Fibroblast of skin of right biceps (primary cell): ENCODE measurements around the gene EHMT1.
"Not testable (repeated sequence)": the region's sequence is repeated elsewhere in the genome, so short reads cannot be mapped to it uniquely, and the experiment has no call there.

Source experiments
- DNase-seq: peaks from one replicate; pipeline ENCODE4 v3.0.0-alpha.2; 2013

Gene EHMT1

DNA sequence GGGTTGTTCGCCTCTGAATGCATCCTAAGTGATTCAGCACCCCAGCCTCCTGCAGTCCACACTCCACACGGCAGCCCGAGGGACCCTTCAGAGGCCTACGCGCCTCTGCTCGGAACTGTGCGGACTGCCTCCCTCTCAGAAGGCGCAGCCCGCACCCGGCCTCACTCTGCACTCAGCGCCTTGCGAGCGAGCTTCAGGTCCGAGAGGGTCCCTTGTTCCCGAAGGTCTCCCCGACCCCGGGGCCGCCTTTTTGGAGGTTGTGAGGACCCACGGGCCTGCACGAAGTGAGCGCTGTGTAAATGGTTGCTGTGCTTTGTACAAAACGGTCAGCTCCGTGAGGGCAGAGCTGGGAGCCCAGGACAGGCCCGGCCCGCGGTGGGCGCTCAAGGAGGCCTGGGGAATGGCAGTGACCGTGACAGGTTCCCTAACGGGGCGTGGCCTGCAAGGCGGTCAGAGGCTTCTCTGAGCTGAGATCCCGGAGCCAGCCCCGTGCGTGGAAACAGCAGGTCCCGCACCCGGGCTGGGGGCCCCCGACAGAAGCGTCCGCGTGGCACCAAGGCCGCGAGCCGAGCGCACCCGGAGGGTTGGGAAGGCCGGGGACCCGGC, 258.1 kb downstream of the EHMT1 start:
- DNase-seq = no peak

DNA sequence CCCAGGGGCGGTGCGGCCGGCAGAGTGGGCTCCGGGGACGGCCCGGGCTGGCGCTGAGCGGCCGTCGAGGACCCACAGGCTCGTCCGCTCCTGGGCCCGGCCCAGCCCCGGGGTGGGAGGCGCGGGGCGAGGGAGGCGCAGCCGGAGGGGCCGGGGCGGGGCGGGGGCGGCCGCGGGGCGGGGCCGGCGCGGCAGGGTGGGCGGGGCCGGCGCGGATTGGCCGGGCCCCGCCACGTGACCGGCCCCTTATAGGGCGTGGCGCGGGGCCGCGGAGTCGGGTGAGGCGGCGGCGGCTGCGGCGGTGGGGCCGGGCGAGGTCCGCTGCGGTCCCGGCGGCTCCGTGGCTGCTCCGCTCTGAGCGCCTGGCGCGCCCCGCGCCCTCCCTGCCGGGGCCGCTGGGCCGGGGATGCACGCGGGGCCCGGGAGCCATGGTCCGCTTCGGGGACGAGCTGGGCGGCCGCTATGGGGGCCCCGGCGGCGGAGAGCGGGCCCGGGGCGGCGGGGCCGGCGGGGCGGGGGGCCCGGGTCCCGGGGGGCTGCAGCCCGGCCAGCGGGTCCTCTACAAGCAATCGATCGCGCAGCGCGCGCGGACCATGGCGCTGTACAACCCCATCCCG, 258.8 kb downstream of the EHMT1 start, which contains the start of gene CACNA1B:
Gene CACNA1B, plus strand, starts transcription at position 277 of the 617 bp plus-strand sequence. Its CDS starts 152 bp downstream, at position 429.
- DNase-seq = peak; percentile 8

DNA sequence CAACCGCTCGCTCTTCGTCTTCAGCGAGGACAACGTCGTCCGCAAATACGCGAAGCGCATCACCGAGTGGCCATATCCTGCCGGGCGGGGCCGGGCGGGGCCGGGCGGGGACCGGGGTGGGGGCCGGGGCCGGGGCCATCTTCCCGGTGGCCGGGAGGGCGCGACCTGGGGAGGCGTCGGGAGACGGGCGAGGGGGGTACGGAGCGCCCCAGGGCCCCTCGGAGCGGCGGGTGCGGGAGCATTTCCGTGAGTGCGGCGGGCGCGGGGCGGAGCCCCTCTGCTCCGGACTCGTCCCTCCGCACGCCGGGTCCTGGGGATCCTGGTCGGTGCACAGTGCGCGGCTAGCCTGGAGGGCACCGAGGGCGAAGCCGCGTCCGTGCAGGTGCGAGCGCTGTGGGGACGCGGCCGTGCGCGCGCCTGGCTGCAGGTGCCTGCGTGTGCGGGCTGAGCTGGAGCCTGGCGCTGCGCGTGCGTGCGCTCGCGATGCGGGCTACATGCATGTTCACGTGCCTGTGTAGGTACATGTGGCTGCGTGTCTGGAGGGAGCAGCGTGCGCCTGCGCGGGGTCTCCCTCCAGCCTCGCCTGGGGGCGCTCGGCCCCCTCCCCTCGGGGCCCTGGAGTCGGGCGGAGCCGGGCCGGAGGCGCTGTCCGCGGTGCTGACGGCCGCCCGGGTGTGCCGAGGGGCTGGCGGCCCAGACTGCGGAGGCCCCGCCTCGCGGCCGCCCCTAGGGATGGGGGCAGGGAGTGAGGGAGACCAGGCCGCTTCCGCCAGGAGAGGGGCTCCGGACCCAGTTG, 259.5 kb downstream of the EHMT1 start:
- DNase-seq = peak; percentile 27

DNA sequence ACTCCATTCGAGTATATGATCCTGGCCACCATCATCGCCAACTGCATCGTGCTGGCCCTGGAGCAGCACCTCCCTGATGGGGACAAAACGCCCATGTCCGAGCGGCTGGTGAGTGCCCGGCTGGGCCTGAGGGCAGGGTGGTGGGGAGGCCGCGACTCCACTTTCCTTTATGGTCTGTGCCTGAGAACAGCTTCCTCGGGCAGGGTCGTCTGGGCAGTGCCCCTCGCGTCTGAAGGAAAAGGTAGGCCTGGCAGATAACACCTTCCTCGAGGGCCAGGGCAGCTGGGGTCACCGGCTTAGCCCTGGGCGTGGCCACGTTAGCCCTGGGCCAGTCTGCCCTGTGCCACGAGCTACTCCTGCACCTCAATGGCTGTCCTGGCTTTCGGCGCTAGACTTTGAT, 260.2 kb downstream of the EHMT1 start:
- DNase-seq = no peak

DNA sequence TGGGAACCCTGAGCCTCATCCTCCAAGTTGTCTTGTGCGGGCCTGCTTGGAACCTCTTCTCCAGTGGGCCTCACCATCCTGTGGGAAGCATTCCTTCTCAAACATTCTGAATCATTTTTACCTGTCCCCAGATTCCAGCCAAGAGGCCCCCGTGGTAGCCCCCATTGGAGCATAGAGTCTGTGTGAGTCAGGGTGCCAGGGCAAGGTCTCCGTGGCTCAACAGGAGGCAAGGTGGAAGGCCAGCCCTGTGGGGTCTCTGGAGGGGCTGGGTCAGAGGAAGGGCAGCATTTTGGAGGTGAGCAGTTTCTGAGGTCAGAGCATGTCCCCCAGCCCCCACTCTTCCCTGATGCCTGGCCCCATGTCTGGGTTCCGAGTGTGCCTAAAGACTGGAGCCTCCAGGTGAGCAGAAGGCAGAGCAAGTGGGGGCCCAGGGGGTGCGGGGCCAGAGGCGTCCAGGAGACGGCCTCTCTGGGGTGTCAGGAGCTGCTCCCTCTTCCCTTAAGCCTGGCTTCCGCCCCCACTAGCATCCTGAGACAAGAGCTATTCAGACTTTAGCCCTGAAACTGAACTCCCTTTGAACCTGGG, 260.9 kb downstream of the EHMT1 start:
- DNase-seq = no peak

DNA sequence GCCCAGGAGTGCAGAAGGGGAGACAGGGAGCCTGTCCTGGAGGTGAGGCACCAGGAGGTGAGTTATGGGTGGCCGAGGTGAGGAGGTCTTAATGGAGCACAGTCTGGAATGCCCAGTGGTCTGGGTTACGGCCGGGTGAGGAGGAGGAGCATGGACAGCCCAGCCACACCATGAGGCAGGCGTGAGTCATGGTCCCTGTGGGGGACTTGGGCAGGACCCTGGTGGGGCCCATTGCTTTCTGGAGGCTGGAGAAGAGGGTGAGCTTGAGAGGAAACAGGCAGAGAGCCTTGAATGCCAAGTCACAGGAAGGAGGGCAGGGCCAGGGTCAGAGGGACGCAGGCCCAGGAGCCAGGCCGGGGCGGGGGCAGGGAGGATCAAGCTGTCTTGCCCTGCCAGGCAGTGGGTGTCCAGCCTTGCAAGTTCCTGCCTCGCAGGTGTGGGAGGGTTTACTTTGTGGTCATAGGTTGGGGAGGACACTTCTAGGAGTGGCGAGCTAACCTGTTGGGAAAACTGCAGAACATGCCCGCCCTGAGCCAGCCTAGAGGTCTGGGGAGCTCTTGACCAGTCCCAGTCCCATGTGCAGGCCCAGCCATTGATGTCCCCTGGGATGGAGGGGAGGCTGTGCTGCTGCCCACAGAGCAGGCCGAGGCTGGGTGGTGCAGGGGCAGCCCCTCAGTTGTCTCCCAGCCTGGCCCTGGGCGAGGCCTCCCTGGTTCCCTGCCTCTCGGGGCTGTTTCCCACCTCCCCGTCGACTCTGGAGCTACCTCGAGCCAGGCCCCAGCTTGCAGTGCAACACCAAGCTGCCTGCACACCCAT, 261.6 kb downstream of the EHMT1 start:
- no peak for DNase-seq

DNA sequence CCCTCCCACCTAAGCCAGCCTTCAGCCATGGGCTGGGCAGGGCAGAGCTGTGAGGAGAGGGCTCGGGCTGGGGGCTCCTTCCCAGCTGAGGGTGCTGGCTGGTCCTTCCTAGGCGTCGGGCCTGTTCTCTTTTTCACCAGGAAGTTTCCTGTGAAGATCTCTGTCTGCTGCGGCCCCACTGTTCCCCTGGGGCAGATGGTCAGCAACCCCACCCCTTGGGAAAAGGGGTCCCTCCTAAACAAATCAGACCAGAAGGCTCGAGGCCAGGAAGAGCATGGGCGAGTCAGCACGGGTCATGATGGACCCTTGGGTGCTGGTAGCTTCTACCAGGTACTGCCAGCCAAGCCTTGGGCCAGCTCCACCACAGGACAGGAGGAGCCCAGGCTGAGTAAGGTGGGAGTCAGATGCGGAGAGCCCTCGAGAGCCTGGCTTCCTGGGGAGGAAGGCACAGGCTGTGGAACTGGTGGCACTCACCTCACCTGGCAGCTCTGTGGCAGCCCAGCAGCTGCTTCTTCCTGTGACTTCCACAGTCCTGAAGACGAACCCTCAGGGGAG, 262.2 kb downstream of the EHMT1 start:
- DNase-seq = no peak

DNA sequence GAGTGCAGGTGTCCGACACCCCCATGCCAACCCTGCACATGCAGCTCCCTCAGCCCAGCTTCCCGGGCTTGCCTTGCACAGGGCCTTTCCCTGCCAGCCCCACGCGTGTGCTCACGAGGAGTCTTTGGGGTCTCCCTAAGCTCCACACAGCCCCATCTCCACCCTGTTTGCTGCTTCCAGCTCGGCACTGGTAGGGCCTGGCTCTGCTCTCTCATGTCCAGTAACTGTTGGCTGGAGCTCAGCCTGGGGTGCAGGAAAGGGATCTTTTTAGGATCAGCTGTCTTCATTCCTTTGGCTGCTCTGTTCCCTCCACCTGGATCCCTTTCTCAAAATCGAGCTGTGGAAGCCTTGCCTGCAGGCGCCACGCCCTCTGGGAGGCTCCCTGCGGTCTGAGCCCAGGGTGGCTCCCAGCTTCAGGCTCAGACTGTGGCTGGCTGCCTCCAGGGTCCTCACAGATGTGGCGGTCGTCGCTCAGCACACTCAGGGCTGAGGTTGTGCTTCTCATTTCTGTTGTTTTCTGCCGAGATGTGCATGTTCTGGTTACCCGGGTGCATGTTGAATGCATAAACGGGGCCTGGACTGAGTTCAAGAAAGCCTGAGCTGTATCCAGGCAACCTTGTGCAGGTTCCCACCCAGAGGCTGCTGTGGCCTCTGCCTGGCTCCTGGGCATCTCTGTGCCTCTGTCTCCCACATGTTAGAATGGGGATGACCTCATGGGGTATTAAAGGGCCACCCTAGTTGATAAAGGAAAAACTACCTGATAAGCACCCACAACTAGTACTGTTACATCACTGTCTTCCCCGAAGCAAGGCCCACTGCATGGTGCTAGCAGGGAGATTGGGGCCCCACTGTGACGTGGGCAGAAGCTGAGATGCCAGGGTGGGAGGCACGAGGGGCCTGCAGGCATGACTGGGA, 263.0 kb downstream of the EHMT1 start:
- DNase-seq = no peak

DNA sequence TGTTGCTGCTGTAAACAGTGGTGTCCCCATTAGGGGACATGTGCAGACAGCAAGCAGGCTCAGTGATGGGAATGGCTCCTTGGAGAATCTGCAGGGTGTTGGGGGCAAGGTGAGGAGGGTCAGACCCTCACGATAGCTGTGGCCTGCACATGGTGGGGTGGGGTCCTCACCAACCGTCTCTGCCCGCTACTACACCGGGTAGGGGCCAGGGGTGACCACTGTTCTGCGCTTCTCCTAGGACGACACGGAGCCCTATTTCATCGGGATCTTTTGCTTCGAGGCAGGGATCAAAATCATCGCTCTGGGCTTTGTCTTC, 263.7 kb downstream of the EHMT1 start:
- DNase-seq = no peak

DNA sequence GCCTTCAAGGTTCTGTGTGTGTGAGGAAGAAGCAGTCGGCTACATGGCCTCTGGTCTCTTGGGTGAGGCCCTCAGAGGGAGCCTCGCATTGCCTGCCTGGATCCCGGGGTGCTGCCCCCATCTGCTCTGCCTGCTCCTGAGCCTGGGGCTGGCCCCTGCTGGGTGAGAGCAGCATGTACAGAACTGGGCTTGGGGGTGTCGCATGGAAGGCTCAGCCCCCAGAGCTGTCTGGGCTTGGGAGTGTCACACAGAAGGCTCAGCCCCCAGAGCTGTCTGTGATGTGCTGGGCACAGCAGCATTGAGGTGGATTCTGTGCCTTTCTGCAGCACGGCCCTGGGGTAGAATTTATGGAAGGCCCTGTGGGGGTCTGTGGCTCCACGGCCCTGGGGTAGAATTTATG, 265.2 kb downstream of the EHMT1 start:
- not testable (repeated sequence) for DNase-seq

DNA sequence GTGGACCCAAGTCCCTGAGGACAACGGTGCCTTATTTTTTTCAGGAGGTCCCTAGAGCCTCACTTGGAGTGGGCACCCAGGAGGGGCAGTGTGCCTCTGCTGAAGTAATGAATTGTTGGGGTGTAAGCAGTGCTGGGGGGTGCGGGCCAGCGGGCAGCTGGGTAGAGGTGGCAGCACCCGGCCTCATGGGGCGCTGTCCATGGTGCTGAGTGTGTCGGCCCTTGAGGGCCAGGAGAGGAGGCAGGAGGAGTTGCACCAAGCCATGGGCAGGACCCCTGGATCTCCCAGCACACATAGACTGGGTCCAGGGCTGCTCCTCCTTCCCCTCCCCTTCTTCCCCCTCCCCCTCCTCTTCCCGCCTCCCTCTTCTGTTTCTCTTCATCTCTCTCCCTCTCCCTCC, 265.7 kb downstream of the EHMT1 start:
- DNase-seq = not testable (repeated sequence)

DNA sequence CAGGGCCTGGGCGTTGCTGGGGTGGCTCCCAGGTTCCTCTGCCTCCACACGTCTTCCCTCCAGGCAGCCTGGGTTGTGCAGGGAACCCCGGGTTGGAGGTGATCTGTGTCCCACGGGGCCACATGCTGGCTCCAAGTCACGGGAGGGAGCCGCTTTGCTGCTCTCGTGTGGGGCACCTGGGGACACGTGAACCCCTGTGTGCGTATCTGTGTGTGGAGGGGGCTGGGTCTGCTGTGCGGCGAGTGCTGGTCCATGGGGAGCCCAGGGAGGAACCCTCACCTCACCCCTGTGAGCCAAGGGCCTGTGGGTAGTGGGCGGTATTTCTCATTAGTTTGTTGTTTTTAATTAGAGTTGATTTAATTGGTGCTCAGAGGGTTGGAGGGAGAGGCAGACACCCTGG, 266.3 kb downstream of the EHMT1 start:
- not testable (repeated sequence) for DNase-seq
